HCT116 (cell line): Measurements from ENCODE around the gene SAMMSON. TPM values are rescaled to one million over a fixed set of nuclear protein-coding genes. Genes with fewer than 3 reads are reported as not detected.

Experiments
- ATAC-seq: fragments of 200-7000 bp; cut with Tn5 transposase; 2 replicates; pipeline ENCODE4 v1.9.1; 2020; ENCODE audit warnings: mild to moderate bottlenecking, moderate library complexity
- BruUV-seq: library from RNA; stranded (reverse); fragments of 400-500 nt; replicated peaks from 2 replicates; lab custom pipeline; 2021; lab: Mats Ljungman, UMichigan
- CTCF ChIA-PET: fragments of 300-600 bp; sonication (Branson Sonifier 250); formaldehyde crosslinking; loops from one replicate; lab custom pipeline; 2021; ENCODE audit warnings: antibody characterized with exemption; lab: Charles Lee
- POLR2A ChIA-PET: fragments of 300-600, 350-600 bp; sonication (Branson Sonifier 250); formaldehyde crosslinking; loops from one replicate; lab custom pipeline; 2021; ENCODE audit warnings: antibody characterized with exemption; lab: Charles Lee
- RAD21 ChIA-PET, 2 experiments: fragments of 300-600 bp; sonication (Branson Sonifier 250); formaldehyde crosslinking; loops; one replicate each; lab custom pipeline; 2023; ENCODE audit warnings: low total read pairs in 2 of 2; ENCODE audit not compliant: uncharacterized antibody in 2 of 2, unreplicated experiment in 2 of 2, low non-redundant PET in 1 of 2; lab: Charles Lee
- DNase-seq: peaks from one replicate; pipeline ENCODE4 v3.0.0-alpha.2; 2010; ENCODE audit warnings: low read depth, low spot score
- H2AFZ ChIP-seq: fragments of 200-600 bp; shearing (Covaris generic), sonication (generic); 2 replicates; pipeline ENCODE4 v1.6.1; 2017; ENCODE audit warnings: low read depth, mixed run types, mixed read lengths, antibody characterized with exemption, low read length; ENCODE audit not compliant: poor library complexity, severe bottlenecking
- H3K27ac ChIP-seq: 2 replicates; pipeline ENCODE4 v1.5.1; 2012; ENCODE audit warnings: low read depth, low read length
- H3K27me3 ChIP-seq: fragments of 200-600 bp; sonication (generic); 2 replicates; pipeline ENCODE4 v1.6.1; 2016; ENCODE audit warnings: mixed run types, low read length, mixed read lengths; ENCODE audit not compliant: insufficient read depth
- H3K36me3 ChIP-seq, 2 experiments: fragments of 200-500 bp in 1 of 2; fragments of 200-600 bp in 1 of 2; sonication (Bioruptor generic) in 1 of 2; sonication (generic) in 1 of 2; 2 replicates each; pipeline versions ENCODE4 v1.5.1 to v1.6.1; 2014 to 2016; ENCODE audit warnings: low read length in 2 of 2, inconsistent platforms in 1 of 2, mixed read lengths in 1 of 2, mixed run types in 1 of 2; ENCODE audit not compliant: insufficient read depth in 2 of 2, control insufficient read depth in 1 of 2
- H3K4me1 ChIP-seq, 2 experiments: fragments of 200-600 bp in 1 of 2; sonication (generic) in 1 of 2; 2 replicates each; pipeline versions ENCODE4 v1.5.1 to v1.6.1; 2012 to 2017; ENCODE audit warnings: low read length in 2 of 2, inconsistent platforms in 1 of 2, mild to moderate bottlenecking in 1 of 2, mixed read lengths in 1 of 2, mixed run types in 1 of 2, moderate library complexity in 1 of 2; ENCODE audit not compliant: insufficient read depth in 2 of 2, control insufficient read depth in 1 of 2
- H3K4me2 ChIP-seq: fragments of 200-600 bp; sonication (generic); 2 replicates; pipeline ENCODE4 v1.6.1; 2017; ENCODE audit warnings: mixed run types, low read length, mixed read lengths
- H3K4me3 ChIP-seq, 2 experiments: fragments of 200-600 bp in 1 of 2; sonication (generic) in 1 of 2; replicated peaks in 1 of 2; 2 replicates each; pipeline ENCODE4 v1.5.1; 2011 to 2016; ENCODE audit warnings: low read length in 2 of 2, control low read depth in 1 of 2, low read depth in 1 of 2, mild to moderate bottlenecking in 1 of 2, mixed read lengths in 1 of 2, mixed run types in 1 of 2
- H3K79me2 ChIP-seq: fragments of 200-600 bp; sonication (generic); 2 replicates; pipeline ENCODE4 v1.6.1; 2017; ENCODE audit warnings: mild to moderate bottlenecking, mixed run types, low read length, moderate library complexity, mixed read lengths; ENCODE audit not compliant: insufficient read depth
- H3K9ac ChIP-seq: fragments of 200-600 bp; sonication (generic); 2 replicates; pipeline ENCODE4 v1.6.1; 2016; ENCODE audit warnings: low read length, mixed read lengths
- H3K9me2 ChIP-seq: fragments of 200-600 bp; sonication (generic), shearing (Covaris generic); 2 replicates; pipeline ENCODE4 v1.6.1; 2017; ENCODE audit warnings: mixed run types, mild to moderate bottlenecking, moderate library complexity; ENCODE audit not compliant: insufficient read depth
- H3K9me3 ChIP-seq, 2 experiments: fragments of 200-500 bp in 1 of 2; fragments of 200-600 bp in 1 of 2; sonication (Bioruptor generic) in 1 of 2; sonication (generic) in 1 of 2; 2 replicates each; pipeline ENCODE4 v1.6.1; 2014 to 2017; ENCODE audit warnings: low read length in 2 of 2, mixed read lengths in 2 of 2, inconsistent platforms in 1 of 2, low read depth in 1 of 2, mild to moderate bottlenecking in 1 of 2, mixed run types in 1 of 2, moderate library complexity in 1 of 2; ENCODE audit not compliant: control insufficient read depth in 1 of 2, insufficient read depth in 1 of 2
- H4K20me1 ChIP-seq: fragments of 200-600 bp; sonication (generic), shearing (Covaris generic); 2 replicates; pipeline ENCODE4 v1.6.1; 2017; ENCODE audit warnings: mixed run types, mild to moderate bottlenecking, moderate library complexity; ENCODE audit not compliant: insufficient read depth
- CBX3 ChIP-seq: IDR thresholded peaks from 2 replicates; pipeline ENCODE4 v1.6.1; 2012; ENCODE audit warnings: low read depth
- CEBPB ChIP-seq: IDR thresholded peaks from 2 replicates; pipeline ENCODE4 v1.6.1; 2012; ENCODE audit warnings: low read depth
- EGR1 ChIP-seq: IDR thresholded peaks from 2 replicates; pipeline ENCODE4 v1.6.1; 2012; ENCODE audit warnings: low read depth
- ELF1 ChIP-seq: IDR thresholded peaks from 2 replicates; pipeline ENCODE4 v1.6.1; 2012; ENCODE audit warnings: low read depth, borderline replicate concordance
- EZH2 ChIP-seq: fragments of 200-600 bp; sonication (generic); IDR thresholded peaks from 2 replicates; pipeline ENCODE4 v1.6.1; 2017; ENCODE audit warnings: antibody characterized with exemption, mixed run types
- EZH2phosphoT487 ChIP-seq: fragments of 200-600 bp; IDR thresholded peaks from 2 replicates; pipeline ENCODE4 v1.6.1; 2018; ENCODE audit warnings: antibody characterized with exemption, borderline replicate concordance
- FOSL1 ChIP-seq: IDR thresholded peaks from 2 replicates; pipeline ENCODE4 v1.6.1; 2012; ENCODE audit warnings: low read depth
- JUND ChIP-seq: IDR thresholded peaks from 2 replicates; pipeline ENCODE4 v1.6.1; 2012
- POLR2A ChIP-seq: IDR thresholded peaks from 2 replicates; pipeline ENCODE4 v1.7.0; 2011; ENCODE audit warnings: borderline replicate concordance; ENCODE audit not compliant: insufficient read depth, insufficient read length; ENCODE audit errors: extremely low read depth
- POLR2AphosphoS5 ChIP-seq: IDR thresholded peaks from 2 replicates; pipeline ENCODE4 v1.6.1; 2011; ENCODE audit warnings: mild to moderate bottlenecking, low read depth, low read length, moderate library complexity
- RAD21 ChIP-seq: IDR thresholded peaks from 2 replicates; pipeline ENCODE4 v1.6.1; 2012; ENCODE audit warnings: low read depth, mild to moderate bottlenecking
- SIN3A ChIP-seq: IDR thresholded peaks from 2 replicates; pipeline ENCODE4 v1.6.1; 2012; ENCODE audit warnings: low read depth
- SP1 ChIP-seq: IDR thresholded peaks from 2 replicates; pipeline ENCODE4 v1.6.1; 2012; ENCODE audit warnings: low read depth
- SRF ChIP-seq: IDR thresholded peaks from 2 replicates; pipeline ENCODE4 v1.6.1; 2012; ENCODE audit warnings: low read depth
- TCF7L2 ChIP-seq: IDR thresholded peaks from 2 replicates; pipeline ENCODE4 v1.7.0; 2011; ENCODE audit warnings: borderline replicate concordance, inconsistent platforms; ENCODE audit not compliant: insufficient read depth, insufficient read length; ENCODE audit errors: extremely low read depth
- YY1 ChIP-seq: IDR thresholded peaks from 2 replicates; pipeline ENCODE4 v1.6.1; 2011; ENCODE audit warnings: low read length, low read depth, moderate library complexity, mild to moderate bottlenecking; ENCODE audit not compliant: insufficient replicate concordance; ENCODE audit errors: extremely low read depth
- ZFX ChIP-seq: fragments of 450-650 bp; IDR thresholded peaks from 2 replicates; pipeline ENCODE4 v1.6.1; 2017
- ZNF274 ChIP-seq: fragments of 200-500 bp; sonication (Bioruptor generic); IDR thresholded peaks from 2 replicates; pipeline ENCODE4 v1.6.1; 2014; ENCODE audit warnings: mild to moderate bottlenecking, low read depth, low read length, inconsistent platforms
- intact Hi-C: fragments of 100-400 bp; cut with micrococcal nuclease; formaldehyde crosslinking; loops from 2 replicates; pipeline ENCODE4 v1.10.0; 2022
- total RNA-seq: library from RNA; stranded (reverse); gene quantifications from one replicate; pipeline ENCODE4 v1.2.1, GENCODE V29; 2021; ENCODE audit not compliant: unreplicated experiment
- TF ChIP-seq, protein P1 (sequence below): IDR thresholded peaks from 2 replicates; pipeline ENCODE4 v1.6.1; 2012
- TF ChIP-seq, protein P2 (sequence below), 3 experiments: fragments of 200-600 bp in 1 of 3; sonication (generic) in 1 of 3; IDR thresholded peaks in 2 of 3; conservative IDR thresholded peaks in 1 of 3; 2 replicates each; pipeline ENCODE4 v1.5.1; 2012 to 2017; ENCODE audit warnings: low read depth in 2 of 3, low read length in 2 of 3, antibody characterized with exemption in 1 of 3, borderline replicate concordance in 1 of 3, control low read depth in 1 of 3, mild to moderate bottlenecking in 1 of 3, mixed read lengths in 1 of 3, mixed run types in 1 of 3, moderate library complexity in 1 of 3; ENCODE audit not compliant: insufficient read depth in 1 of 3
- TF ChIP-seq, protein P3 (sequence below): IDR thresholded peaks from 2 replicates; pipeline ENCODE4 v1.6.1; 2012
- TF ChIP-seq, protein P4 (sequence below): IDR thresholded peaks from 2 replicates; pipeline ENCODE4 v1.6.1; 2011; ENCODE audit warnings: mild to moderate bottlenecking, low read length, moderate library complexity; ENCODE audit not compliant: insufficient replicate concordance; ENCODE audit errors: extremely low read depth

The SAMMSON gene
- total RNA-seq, 1 experiment from 2014 or later: not detected

DNA sequence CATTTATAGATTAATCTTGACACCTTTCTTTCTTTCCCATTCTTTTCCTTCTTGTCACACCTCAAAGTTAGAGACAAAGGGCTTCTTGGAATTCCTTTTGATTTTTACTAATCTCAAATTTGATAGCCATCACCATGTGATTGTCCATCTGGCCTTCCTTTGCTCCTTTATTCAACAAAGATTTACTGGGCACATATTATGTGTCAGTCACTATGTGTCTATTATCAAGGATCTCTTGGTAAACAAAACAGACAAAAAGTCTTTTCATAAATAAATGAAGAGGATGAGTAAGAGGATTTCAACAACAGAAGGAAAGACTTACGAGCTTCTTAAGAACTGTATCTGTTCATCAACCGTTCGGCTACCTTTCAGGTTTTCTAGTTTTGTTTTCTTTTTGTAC is 56.5 kb downstream of the SAMMSON start (continued):
- TF ChIP-seq, protein P1, sequence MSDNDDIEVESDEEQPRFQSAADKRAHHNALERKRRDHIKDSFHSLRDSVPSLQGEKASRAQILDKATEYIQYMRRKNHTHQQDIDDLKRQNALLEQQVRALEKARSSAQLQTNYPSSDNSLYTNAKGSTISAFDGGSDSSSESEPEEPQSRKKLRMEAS: no peak
- TF ChIP-seq EGR1: no peak
- TF ChIP-seq CBX3: no peak
- TF ChIP-seq RAD21: no peak
- TF ChIP-seq ZFX: no peak
- no peak for TF ChIP-seq YY1

DNA sequence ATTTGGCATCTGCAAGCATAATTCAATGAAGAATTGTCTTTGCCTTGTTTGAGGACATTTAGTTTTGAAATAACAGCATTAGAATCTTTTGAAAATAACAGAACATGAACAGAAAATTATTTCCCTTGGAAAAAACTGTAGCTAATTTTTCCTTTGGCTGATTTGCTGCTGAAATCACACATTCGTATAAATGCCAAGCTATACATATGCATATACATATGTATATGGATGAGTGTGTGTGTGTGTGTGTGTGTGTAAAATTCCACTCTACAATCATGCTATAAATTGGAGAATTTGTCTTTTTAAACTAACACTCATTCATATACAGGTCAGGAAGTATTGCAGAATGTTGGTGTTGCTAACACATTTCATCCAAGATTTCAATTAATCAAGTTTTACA is 57.9 kb downstream of the SAMMSON start:
- CTCF ChIA-PET: no interaction called here
- TF ChIP-seq, protein P2, sequence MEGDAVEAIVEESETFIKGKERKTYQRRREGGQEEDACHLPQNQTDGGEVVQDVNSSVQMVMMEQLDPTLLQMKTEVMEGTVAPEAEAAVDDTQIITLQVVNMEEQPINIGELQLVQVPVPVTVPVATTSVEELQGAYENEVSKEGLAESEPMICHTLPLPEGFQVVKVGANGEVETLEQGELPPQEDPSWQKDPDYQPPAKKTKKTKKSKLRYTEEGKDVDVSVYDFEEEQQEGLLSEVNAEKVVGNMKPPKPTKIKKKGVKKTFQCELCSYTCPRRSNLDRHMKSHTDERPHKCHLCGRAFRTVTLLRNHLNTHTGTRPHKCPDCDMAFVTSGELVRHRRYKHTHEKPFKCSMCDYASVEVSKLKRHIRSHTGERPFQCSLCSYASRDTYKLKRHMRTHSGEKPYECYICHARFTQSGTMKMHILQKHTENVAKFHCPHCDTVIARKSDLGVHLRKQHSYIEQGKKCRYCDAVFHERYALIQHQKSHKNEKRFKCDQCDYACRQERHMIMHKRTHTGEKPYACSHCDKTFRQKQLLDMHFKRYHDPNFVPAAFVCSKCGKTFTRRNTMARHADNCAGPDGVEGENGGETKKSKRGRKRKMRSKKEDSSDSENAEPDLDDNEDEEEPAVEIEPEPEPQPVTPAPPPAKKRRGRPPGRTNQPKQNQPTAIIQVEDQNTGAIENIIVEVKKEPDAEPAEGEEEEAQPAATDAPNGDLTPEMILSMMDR (IDR thresholded peaks at IDR 0.05 in 2 of 3, conservative IDR thresholded peaks at IDR 0.05 in 1 of 3; ENCODE audit: borderline replicate concordance in 1 of 3, insufficient read depth in 1 of 3, low read depth in 2 of 3, low read length in 2 of 3): no peak
- TF ChIP-seq POLR2AphosphoS5 (no peak), CBX3 (no peak), EGR1 (no peak), SP1 (no peak), SRF (no peak), TCF7L2 (no peak), EZH2 (no peak), EZH2phosphoT487 (no peak), POLR2A (no peak), SIN3A (no peak), CEBPB (no peak), FOSL1 (no peak), ZNF274 (no peak), ZFX (no peak), ELF1 (no peak), JUND (no peak)
- TF ChIP-seq, protein P1: no peak
- TF ChIP-seq, protein P3, sequence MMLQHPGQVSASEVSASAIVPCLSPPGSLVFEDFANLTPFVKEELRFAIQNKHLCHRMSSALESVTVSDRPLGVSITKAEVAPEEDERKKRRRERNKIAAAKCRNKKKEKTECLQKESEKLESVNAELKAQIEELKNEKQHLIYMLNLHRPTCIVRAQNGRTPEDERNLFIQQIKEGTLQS: no peak
- TF ChIP-seq, protein P4, sequence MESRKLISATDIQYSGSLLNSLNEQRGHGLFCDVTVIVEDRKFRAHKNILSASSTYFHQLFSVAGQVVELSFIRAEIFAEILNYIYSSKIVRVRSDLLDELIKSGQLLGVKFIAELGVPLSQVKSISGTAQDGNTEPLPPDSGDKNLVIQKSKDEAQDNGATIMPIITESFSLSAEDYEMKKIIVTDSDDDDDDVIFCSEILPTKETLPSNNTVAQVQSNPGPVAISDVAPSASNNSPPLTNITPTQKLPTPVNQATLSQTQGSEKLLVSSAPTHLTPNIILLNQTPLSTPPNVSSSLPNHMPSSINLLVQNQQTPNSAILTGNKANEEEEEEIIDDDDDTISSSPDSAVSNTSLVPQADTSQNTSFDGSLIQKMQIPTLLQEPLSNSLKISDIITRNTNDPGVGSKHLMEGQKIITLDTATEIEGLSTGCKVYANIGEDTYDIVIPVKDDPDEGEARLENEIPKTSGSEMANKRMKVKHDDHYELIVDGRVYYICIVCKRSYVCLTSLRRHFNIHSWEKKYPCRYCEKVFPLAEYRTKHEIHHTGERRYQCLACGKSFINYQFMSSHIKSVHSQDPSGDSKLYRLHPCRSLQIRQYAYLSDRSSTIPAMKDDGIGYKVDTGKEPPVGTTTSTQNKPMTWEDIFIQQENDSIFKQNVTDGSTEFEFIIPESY: no peak
- TF ChIP-seq, all 23 proteins: peak for 0
- Histone ChIP-seq H3K9ac (no peak overlapping the region), H3K4me3 (no peak overlapping the region), H3K27me3 (no peaks in the 10 kb centered on the region), H4K20me1 (no peaks in the 10 kb centered on the region), H3K79me2 (no peaks in the 10 kb centered on the region), H3K36me3 (no peaks in the 10 kb centered on the region), H2AFZ (no peak overlapping the region), H3K4me2 (no peak overlapping the region), H3K9me3 (peaks cover 0 to 6% of the 10 kb centered on the region in 2 experiments; a peak in 1 of 4 replicates), H3K9me2 (no peaks in the 10 kb centered on the region), H3K4me1 (no peaks in the 10 kb centered on the region), H3K27ac (no peak overlapping the region)
- BruUV-seq: no TSS peak
- ATAC-seq: no peak
- intact Hi-C loops: no loop called here
- ChIA-PET POLR2A (no interaction called here), RAD21 (no interaction called here)
- no peak for DNase-seq
